Measurements from ENCODE around the gene GCKR. TPM values are rescaled to one million over a fixed set of nuclear protein-coding genes. Genes with fewer than 3 reads are reported as not detected.

The GCKR gene
- total RNA-seq, 1 experiment from 2014 or later, result not detected

GRCh38 chr2:27518113-27518781 lies 21.6 kb downstream of the GCKR start (continued):
- TF ChIP-seq EZH2 (IDR thresholded peaks at IDR 0.05), result no peak

- Histone ChIP-seq H4K20me1 (ENCODE audit: insufficient read depth) (no peaks in the 10 kb centered on the region), H2AFZ (ENCODE audit: low read depth, low read length, poor library complexity, severe bottlenecking) (no peak overlapping the region), H3K27me3 (ENCODE audit: insufficient read depth, low read length) (no peaks in the 10 kb centered on the region), H3K27ac (ENCODE audit: low read depth, low read length) (no peak overlapping the region), H3K4me3 (replicated peaks in 1 of 2; ENCODE audit: low read depth in 1 of 2, low read length in 2 of 2) (no peak overlapping the region), H3K36me3 (ENCODE audit: control insufficient read depth in 1 of 2, insufficient read depth in 2 of 2, low read length in 2 of 2) (no peaks in the 10 kb centered on the region), H3K9me3 (ENCODE audit: control insufficient read depth in 1 of 2, insufficient read depth in 1 of 2, low read depth in 1 of 2, low read length in 2 of 2) (no peaks in the 10 kb centered on the region), H3K9me2 (ENCODE audit: insufficient read depth) (no peaks in the 10 kb centered on the region), H3K9ac (ENCODE audit: low read length) (no peak overlapping the region), H3K79me2 (ENCODE audit: insufficient read depth, low read length) (no peaks in the 10 kb centered on the region), H3K4me2 (ENCODE audit: low read length) (no peak overlapping the region), H3K4me1 (ENCODE audit: control insufficient read depth in 1 of 2, insufficient read depth in 2 of 2, low read length in 2 of 2) (no peaks in the 10 kb centered on the region)
- ChIA-PET CTCF (no interaction called here), POLR2A (no interaction called here), RAD21 (ENCODE audit: low non-redundant PET in 1 of 2, low total read pairs in 2 of 2, uncharacterized antibody in 2 of 2, unreplicated experiment in 2 of 2) (no interaction called here)
- TF ChIP-seq CBX3 (IDR thresholded peaks at IDR 0.05; ENCODE audit: low read depth), result no peak
- no peak for TF ChIP-seq EZH2 (IDR thresholded peaks at IDR 0.05)
- TF ChIP-seq YY1 (IDR thresholded peaks at IDR 0.05; ENCODE audit: extremely low read depth, insufficient replicate concordance, low read depth, low read length), result no peak
- TF ChIP-seq SRF (IDR thresholded peaks at IDR 0.05; ENCODE audit: low read depth), result no peak
- no peak for TF ChIP-seq SP1 (IDR thresholded peaks at IDR 0.05; ENCODE audit: low read depth)
- no peak for TF ChIP-seq EGR1 (IDR thresholded peaks at IDR 0.05; ENCODE audit: low read depth)
- no peak for TF ChIP-seq ZBTB33 (IDR thresholded peaks at IDR 0.05; ENCODE audit: extremely low read depth, insufficient replicate concordance, low read length)
- no peak for TF ChIP-seq REST (IDR thresholded peaks at IDR 0.05; ENCODE audit: low read depth)
- no peak for TF ChIP-seq RAD21 (IDR thresholded peaks at IDR 0.05; ENCODE audit: low read depth)
- TF ChIP-seq MAX (IDR thresholded peaks at IDR 0.05), result no peak
- no peak for TF ChIP-seq EZH2phosphoT487 (IDR thresholded peaks at IDR 0.05; ENCODE audit: borderline replicate concordance)
- no peak for TF ChIP-seq JUND (IDR thresholded peaks at IDR 0.05)
- ATAC-seq (no peak), DNase-seq (ENCODE audit: low read depth, low spot score) (no peak)
- intact Hi-C loops (cut with micrococcal nuclease), result no loop called here
- no TSS peak for BruUV-seq (replicated peaks)
Observed at GRCh38 chr2:27518782-27519113, 22.1 kb downstream of the GCKR start.

Data from HCT116 (cell line).